Measurements from ENCODE around the gene ABHD17C. TPM values are rescaled to one million over a fixed set of nuclear protein-coding genes. Genes with fewer than 3 reads are reported as not detected.
"Not testable (repeated sequence)": the region's sequence is repeated elsewhere in the genome, so short reads cannot be mapped to it uniquely, and the experiment has no call there.

The ABHD17C gene
- total RNA-seq, result 1 to 10 TPM; 5.8 to 6.7 TPM

DNA sequence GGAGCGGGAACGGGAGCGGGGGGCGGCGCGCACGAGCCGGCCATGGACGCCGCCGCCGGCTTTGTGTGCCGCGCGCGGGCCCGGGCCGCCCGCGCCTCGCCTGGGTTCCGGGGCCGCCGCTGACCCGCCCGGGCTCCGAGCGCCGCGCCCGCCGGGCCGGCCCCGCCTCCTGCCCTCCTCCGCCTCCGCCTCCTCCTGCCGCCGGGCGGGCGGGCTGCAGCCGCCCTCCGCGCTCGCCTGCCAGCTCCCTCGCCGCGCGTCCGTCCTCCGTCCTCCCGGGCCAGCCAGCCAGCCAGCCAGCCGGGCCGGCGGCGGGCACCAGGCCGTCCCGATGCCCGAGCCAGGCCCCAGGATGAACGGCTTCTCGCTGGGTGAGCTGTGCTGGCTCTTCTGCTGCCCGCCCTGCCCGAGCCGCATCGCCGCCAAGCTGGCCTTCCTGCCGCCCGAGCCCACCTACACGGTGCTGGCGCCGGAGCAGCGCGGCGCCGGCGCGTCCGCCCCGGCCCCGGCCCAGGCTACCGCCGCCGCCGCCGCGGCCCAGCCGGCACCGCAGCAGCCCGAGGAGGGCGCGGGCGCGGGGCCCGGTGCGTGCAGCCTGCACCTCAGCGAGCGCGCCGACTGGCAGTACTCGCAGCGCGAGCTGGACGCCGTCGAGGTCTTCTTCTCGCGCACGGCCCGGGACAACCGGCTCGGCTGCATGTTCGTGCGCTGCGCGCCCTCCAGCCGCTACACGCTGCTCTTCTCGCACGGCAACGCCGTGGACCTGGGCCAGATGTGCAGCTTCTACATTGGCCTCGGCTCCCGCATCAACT lies at the start of gene ABHD17C:
TSS of gene ABHD17C (plus strand) at position 212 of the 812 bp plus-strand sequence. CDS start at position 332, 120 bp downstream.
- peaks cover 18% of the 10 kb centered on the region for H3K4me1 Mint-ChIP-seq
- peak within 1 kb of the TSS; percentile 85 for H3K4me3 Mint-ChIP-seq
- intact Hi-C loops (cut with DNase I, micrococcal nuclease), result loop anchor here in 1 of 2 experiments (2.0 kb wide), 2 partner anchors 83 to 293 kb away; partner anchors contain the start of genes CEMIP and MESD
- H3K36me3 Mint-ChIP-seq (ENCODE audit: low read depth), result peaks cover 5% of the 10 kb centered on the region
- H3K9me3 Mint-ChIP-seq (ENCODE audit: low read depth), result no peaks in the 10 kb centered on the region
- ChIA-PET POLR2A (interaction anchor here (0.6 kb wide), 1 partner anchor 1781 kb away, joined by 4 read pairs; no protein-coding TSS in a partner anchor), CTCF (interaction anchor here (0.7 to 1.5 kb wide), 5 partner anchors 10 to 1359 kb away, joined by 3 to 4 read pairs (median 3); partner anchors contain the start of gene CEMIP)
- H3K27ac Mint-ChIP-seq, result peak within 1 kb of the TSS; percentile 87
- DNase-seq (peak; percentile 67), ATAC-seq (peak; percentile 68)
- H3K27me3 Mint-ChIP-seq, result peaks cover 9% of the 10 kb centered on the region

DNA sequence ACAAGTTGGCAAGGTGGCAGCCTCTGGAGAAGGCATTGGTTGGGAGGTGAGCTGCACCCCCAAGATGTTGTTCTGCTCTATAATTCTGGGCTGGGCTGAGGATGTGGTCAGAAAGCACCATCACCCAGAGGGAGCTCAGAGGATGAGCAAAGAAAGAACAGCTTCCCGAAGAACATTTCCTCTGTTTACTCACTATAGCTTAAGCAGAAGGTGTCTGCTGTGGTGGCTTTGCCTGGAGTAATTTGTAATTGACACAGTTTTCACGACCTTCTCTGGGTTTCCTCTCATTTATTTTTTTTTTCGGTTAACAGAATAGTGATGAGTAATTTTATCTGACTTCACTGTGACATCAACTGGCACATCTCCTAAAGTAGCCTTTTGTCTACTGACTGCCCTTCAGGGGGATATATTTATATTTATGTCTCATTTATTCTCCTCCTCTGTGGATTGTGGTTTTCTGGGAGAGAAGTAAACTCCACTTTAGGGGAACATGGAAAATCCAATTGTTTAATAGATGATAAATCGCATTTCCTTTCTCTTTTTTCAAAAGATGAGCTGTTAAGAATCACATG lies 49.5 kb upstream of the ABHD17C start:
- ATAC-seq (no peak), DNase-seq (no peak)
- Mint-ChIP-seq H3K27ac (no peak overlapping the region), H3K36me3 (ENCODE audit: low read depth) (no peaks in the 10 kb centered on the region), H3K27me3 (peaks cover 7% of the 10 kb centered on the region), H3K9me3 (ENCODE audit: low read depth) (peaks cover 4% of the 10 kb centered on the region), H3K4me1 (no peaks in the 10 kb centered on the region), H3K4me3 (no peak overlapping the region)
- CTCF ChIA-PET, result no interaction called here
- POLR2A ChIA-PET, result no interaction called here
- intact Hi-C loops (cut with DNase I, micrococcal nuclease), result no loop called here

DNA sequence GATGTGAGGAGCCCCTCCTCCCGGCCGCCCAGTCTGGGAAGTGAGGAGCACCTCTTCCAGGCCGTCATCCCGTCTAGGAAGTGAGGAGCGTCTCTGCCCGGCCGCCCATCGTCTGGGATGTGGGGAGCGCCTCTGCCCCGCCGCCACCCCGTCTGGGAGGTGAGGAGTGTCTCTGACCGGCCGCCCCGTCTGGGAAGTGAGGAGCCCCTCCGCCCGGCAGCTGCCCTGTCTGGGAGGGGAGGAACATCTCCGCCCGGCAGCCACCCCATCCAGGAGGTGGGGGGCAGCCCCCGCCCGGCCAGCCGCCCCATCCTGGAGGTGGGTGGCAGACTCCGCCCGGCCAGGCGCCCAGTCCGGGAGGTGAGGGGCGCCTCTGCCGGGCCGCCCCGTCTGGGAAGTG lies 47.7 kb upstream of the ABHD17C start:
- H3K36me3 Mint-ChIP-seq (ENCODE audit: low read depth); intact Hi-C loops (cut with DNase I, micrococcal nuclease); H3K27ac Mint-ChIP-seq; ATAC-seq; POLR2A ChIA-PET; H3K9me3 Mint-ChIP-seq (ENCODE audit: low read depth); CTCF ChIA-PET; H3K4me3 Mint-ChIP-seq; H3K4me1 Mint-ChIP-seq; H3K27me3 Mint-ChIP-seq; DNase-seq: not testable (repeated sequence)

GRCh38 chr15:80654299-80654698 lies 40.8 kb upstream of the ABHD17C start:
- H3K27me3 Mint-ChIP-seq, result peaks cover 16% of the 10 kb centered on the region
- H3K36me3 Mint-ChIP-seq (ENCODE audit: low read depth), result no peaks in the 10 kb centered on the region
- ChIA-PET CTCF (interaction anchor here (0.6 to 1.2 kb wide), 3 partner anchors 134 to 1118 kb away, joined by 3 read pairs; no protein-coding TSS in a partner anchor), POLR2A (no interaction called here)
- intact Hi-C loops (cut with DNase I, micrococcal nuclease), result no loop called here
- no peak for DNase-seq
- H3K4me1 Mint-ChIP-seq, result no peaks in the 10 kb centered on the region
- no peak overlapping the region for H3K4me3 Mint-ChIP-seq
- no peak overlapping the region for H3K27ac Mint-ChIP-seq
- peaks cover 8% of the 10 kb centered on the region for H3K9me3 Mint-ChIP-seq (ENCODE audit: low read depth)
- ATAC-seq, result no peak

DNA sequence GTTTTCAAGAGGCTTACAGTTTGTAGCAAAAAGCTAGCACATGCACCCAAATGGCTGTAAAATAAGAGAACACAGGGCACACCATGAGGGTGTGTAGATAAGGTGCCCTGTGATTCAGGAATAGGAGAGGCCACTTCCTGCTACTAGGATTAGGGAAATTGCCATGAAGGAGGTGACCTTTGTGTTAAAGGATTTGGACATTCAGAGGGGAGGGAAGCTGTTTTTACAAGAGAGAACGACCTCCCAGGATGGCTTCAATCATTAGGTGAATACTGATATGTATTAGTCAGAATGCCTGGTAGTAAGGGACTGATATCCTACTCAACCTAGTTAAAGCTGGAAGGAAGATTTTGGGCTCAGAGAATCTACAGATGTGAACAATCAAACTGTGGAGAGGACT lies 35.7 kb upstream of the ABHD17C start:
- peaks cover 2% of the 10 kb centered on the region for H3K9me3 Mint-ChIP-seq (ENCODE audit: low read depth)
- POLR2A ChIA-PET, result interaction anchor here (0.6 kb wide), 1 partner anchor 34 kb away, joined by 4 read pairs; no protein-coding TSS in a partner anchor
- intact Hi-C loops (cut with DNase I, micrococcal nuclease), result no loop called here
- H3K4me1 Mint-ChIP-seq, result no peaks in the 10 kb centered on the region
- H3K27ac Mint-ChIP-seq, result no peak overlapping the region
- no peak overlapping the region for H3K4me3 Mint-ChIP-seq
- DNase-seq (no peak), ATAC-seq (no peak)
- CTCF ChIA-PET, result no interaction called here
- H3K36me3 Mint-ChIP-seq (ENCODE audit: low read depth), result no peaks in the 10 kb centered on the region
- peaks cover 25% of the 10 kb centered on the region for H3K27me3 Mint-ChIP-seq

DNA sequence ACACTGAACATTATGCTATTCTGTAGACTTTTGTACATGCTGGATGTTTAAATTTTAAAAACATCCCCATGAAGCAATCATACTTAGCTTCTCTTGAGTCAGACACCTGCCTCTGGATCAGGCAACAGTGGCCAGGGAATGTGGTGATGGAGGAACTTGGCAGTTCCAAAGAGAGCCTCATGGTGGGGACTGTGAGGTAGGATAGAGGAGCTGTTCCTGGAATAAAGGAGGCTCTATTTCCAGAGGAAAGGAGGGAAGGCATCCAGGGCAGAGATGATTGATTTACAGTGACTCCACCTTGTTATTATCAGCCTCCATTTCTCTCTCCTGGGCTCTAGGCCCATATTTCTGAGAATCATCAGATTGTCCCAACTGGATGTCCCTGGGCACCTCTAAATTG lies 35.0 kb upstream of the ABHD17C start:
- Mint-ChIP-seq H3K27ac (no peak overlapping the region), H3K9me3 (ENCODE audit: low read depth) (peaks cover 2% of the 10 kb centered on the region), H3K4me1 (no peaks in the 10 kb centered on the region), H3K36me3 (ENCODE audit: low read depth) (no peaks in the 10 kb centered on the region), H3K4me3 (no peak overlapping the region), H3K27me3 (peaks cover 18% of the 10 kb centered on the region)
- intact Hi-C loops (cut with DNase I, micrococcal nuclease), result no loop called here
- no peak for DNase-seq
- POLR2A ChIA-PET, result no interaction called here
- CTCF ChIA-PET, result interaction anchor here (1.5 kb wide), 1 partner anchor 119 kb away, joined by 3 read pairs; the partner anchor contains the start of gene CEMIP
- no peak for ATAC-seq

GRCh38 chr15:80662129-80662528 lies 33.0 kb upstream of the ABHD17C start:
- Mint-ChIP-seq H3K9me3 (ENCODE audit: low read depth) (no peaks in the 10 kb centered on the region), H3K36me3 (ENCODE audit: low read depth) (no peaks in the 10 kb centered on the region), H3K4me3 (no peak overlapping the region), H3K4me1 (no peaks in the 10 kb centered on the region), H3K27me3 (peaks cover 23% of the 10 kb centered on the region), H3K27ac (no peak overlapping the region)
- ChIA-PET POLR2A (no interaction called here), CTCF (interaction anchor here (0.6 kb wide), 1 partner anchor 184 kb away, joined by 4 read pairs; no protein-coding TSS in a partner anchor)
- intact Hi-C loops (cut with DNase I, micrococcal nuclease), result no loop called here
- ATAC-seq (no peak), DNase-seq (no peak)

DNA sequence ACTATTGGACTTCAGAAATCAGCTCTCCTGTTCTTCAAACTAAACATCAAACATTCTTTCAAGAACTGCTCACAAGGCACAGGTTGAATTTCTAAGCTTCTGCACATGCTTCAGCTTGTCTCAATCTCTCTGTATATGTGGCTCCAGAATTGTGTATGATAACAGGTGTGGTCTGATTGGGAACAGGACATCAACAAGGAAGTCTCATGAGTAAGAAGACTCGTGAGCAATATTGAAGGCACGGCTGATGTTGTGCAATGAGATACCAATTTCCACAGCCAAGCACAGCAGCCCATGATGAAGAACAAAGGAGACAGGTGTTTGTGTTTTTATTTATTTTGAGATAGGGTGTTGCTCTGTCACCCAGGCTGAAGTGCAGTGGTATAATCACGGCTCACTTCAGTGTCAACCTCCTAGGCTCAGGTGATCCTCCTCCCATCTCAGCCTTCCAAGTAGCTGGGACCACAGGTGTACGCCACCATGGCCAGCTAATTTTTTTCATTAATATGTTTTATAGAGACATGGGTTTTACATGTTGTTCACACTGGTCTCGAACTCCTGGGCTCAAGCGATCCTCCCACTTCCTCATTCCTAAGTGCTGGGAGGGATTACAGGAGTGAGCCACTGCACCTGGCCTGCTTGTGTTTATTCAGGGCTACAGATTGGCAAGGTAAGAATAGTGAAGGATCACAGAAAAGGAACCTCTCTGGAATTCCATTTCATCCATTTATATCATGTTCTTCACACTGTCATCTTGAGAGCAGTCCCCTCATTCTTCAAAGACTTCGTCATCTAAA lies 32.2 kb upstream of the ABHD17C start:
- ChIA-PET CTCF (no interaction called here), POLR2A (no interaction called here)
- no peak overlapping the region for H3K4me3 Mint-ChIP-seq
- peaks cover 23% of the 10 kb centered on the region for H3K27me3 Mint-ChIP-seq
- DNase-seq, result no peak
- ATAC-seq, result no peak
- no peaks in the 10 kb centered on the region for H3K36me3 Mint-ChIP-seq (ENCODE audit: low read depth)
- no peaks in the 10 kb centered on the region for H3K4me1 Mint-ChIP-seq
- intact Hi-C loops (cut with DNase I, micrococcal nuclease), result no loop called here
- H3K9me3 Mint-ChIP-seq (ENCODE audit: low read depth), result no peaks in the 10 kb centered on the region
- H3K27ac Mint-ChIP-seq, result no peak overlapping the region

- intact Hi-C loops (cut with DNase I, micrococcal nuclease), result no loop called here
- no peaks in the 10 kb centered on the region for H3K4me1 Mint-ChIP-seq
- H3K4me3 Mint-ChIP-seq, result no peak overlapping the region
- no peak for DNase-seq
- no peaks in the 10 kb centered on the region for H3K9me3 Mint-ChIP-seq (ENCODE audit: low read depth)
- ChIA-PET POLR2A (interaction anchor here (0.5 to 0.6 kb wide), 3 partner anchors 22 to 1167 kb away, joined by 3 to 6 read pairs (median 3); no protein-coding TSS in a partner anchor), CTCF (no interaction called here)
- H3K27me3 Mint-ChIP-seq, result peaks cover 21% of the 10 kb centered on the region
- no peak for ATAC-seq
- no peaks in the 10 kb centered on the region for H3K36me3 Mint-ChIP-seq (ENCODE audit: low read depth)
- H3K27ac Mint-ChIP-seq, result no peak overlapping the region
Measured at GRCh38 chr15:80665151-80665550, 30.0 kb upstream of the ABHD17C start.

- no peaks in the 10 kb centered on the region for H3K36me3 Mint-ChIP-seq (ENCODE audit: low read depth)
- H3K27me3 Mint-ChIP-seq, result peaks cover 12% of the 10 kb centered on the region
- CTCF ChIA-PET, result no interaction called here
- no peak overlapping the region for H3K4me3 Mint-ChIP-seq
- POLR2A ChIA-PET, result no interaction called here
- no peak for ATAC-seq
- no peak for DNase-seq
- intact Hi-C loops (cut with DNase I, micrococcal nuclease), result no loop called here
- no peaks in the 10 kb centered on the region for H3K9me3 Mint-ChIP-seq (ENCODE audit: low read depth)
- H3K4me1 Mint-ChIP-seq, result no peaks in the 10 kb centered on the region
- H3K27ac Mint-ChIP-seq, result no peak overlapping the region
Measured at GRCh38 chr15:80667936-80668335, 27.2 kb upstream of the ABHD17C start.

DNA sequence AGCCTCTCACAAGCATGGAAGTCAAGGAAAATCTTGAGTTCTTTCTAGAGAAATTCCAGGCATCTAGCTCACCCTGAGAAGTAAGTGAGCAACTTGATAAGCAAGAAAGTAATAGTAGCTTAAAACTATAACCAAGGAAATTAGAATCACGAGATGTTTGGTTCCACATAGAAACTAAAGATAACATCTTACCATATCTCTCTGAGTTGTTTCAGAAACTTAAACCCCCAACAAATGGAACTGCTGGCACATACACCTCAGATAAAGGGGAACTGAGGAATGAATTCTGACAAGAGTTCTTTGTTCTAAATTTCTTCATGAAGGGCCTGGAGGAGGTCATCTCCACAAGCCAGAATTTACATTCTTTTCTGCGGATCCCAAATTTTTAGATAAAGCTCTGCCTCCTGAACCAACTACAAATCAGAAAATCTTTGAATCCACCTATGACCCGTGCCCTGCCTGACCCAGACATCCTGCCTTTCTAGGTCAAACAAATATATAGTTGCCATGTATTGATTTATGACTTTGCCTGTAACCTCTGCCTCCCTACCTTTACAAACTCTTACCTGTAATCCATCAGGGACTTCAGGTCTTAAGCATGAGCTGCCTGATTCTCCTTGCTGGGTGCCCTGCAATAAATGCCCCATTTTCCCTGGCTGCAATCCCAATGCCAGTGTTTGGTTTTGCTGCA lies 26.4 kb upstream of the ABHD17C start:
- Mint-ChIP-seq H3K9me3 (ENCODE audit: low read depth) (no peaks in the 10 kb centered on the region), H3K27me3 (peaks cover 11% of the 10 kb centered on the region), H3K27ac (no peak overlapping the region), H3K4me1 (no peaks in the 10 kb centered on the region), H3K36me3 (ENCODE audit: low read depth) (no peaks in the 10 kb centered on the region), H3K4me3 (no peak overlapping the region)
- intact Hi-C loops (cut with DNase I, micrococcal nuclease), result no loop called here
- ChIA-PET POLR2A (no interaction called here), CTCF (no interaction called here)
- no peak for DNase-seq
- no peak for ATAC-seq
